Left ventricle myocardium inferior (tissue), 1 donor: ENCODE measurements around the gene SMIM1. TPM values are rescaled to one million over a fixed set of nuclear protein-coding genes. Genes with fewer than 3 reads are reported as not detected.

Source experiments
- DNase-seq: peaks from one replicate; pipeline ENCODE4 v3.0.0-alpha.2; 2020
- H3K27ac ChIP-seq: fragments of 200-600 bp; replicated peaks from 2 replicates; pipeline ENCODE4 v1.8.0; 2021
- H3K27me3 ChIP-seq: fragments of 200-600 bp; 2 replicates; pipeline ENCODE4 v1.8.0; 2021; ENCODE audit warnings: low read depth
- H3K36me3 ChIP-seq: fragments of 200-600 bp; 2 replicates; pipeline ENCODE4 v1.8.0; 2021
- H3K4me1 ChIP-seq: fragments of 200-600 bp; 2 replicates; pipeline ENCODE4 v1.8.0; 2021
- H3K4me3 ChIP-seq: fragments of 200-600 bp; 2 replicates; pipeline ENCODE4 v1.8.0; 2021; ENCODE audit warnings: mild to moderate bottlenecking, moderate library complexity
- H3K9me3 ChIP-seq: fragments of 200-600 bp; replicated peaks from 2 replicates; pipeline ENCODE4 v1.8.0; 2021
- CTCF ChIP-seq: fragments of 200-600 bp; IDR thresholded peaks from 2 replicates; pipeline ENCODE4 v1.8.0; 2021; ENCODE audit warnings: antibody characterized with exemption, mild to moderate bottlenecking, borderline replicate concordance
- intact Hi-C: fragments of 100-400 bp; cut with micrococcal nuclease; formaldehyde crosslinking; loops from one replicate; pipeline ENCODE4 v1.11.0; 2022
- total RNA-seq: library from RNA; stranded (reverse); fragmentation: NEBNext Ultra II Directional; extraction: Animal tissue kit (Norgen Biotek cat#: 25700); gene quantifications from one replicate; pipeline ENCODE4 v1.2.1, GENCODE V29; 2021
- donor health status: DM: no; HTN: yes; CAD: no; lungs with severe emphysema.

SMIM1 gene
- total RNA-seq, 1 donor from 2014 or later: 13.9 TPM

- intact Hi-C loops: no loop called here
- Histone ChIP-seq H3K4me3 (no peak overlapping the region), H3K27ac (no peak overlapping the region), H3K36me3 (no peaks in the 10 kb centered on the region), H3K4me1 (no peaks in the 10 kb centered on the region), H3K27me3 (peaks cover 81% of the 10 kb centered on the region), H3K9me3 (peaks cover 8% of the 10 kb centered on the region)
- TF ChIP-seq CTCF: no peak
- no peak for DNase-seq
These were observed 9.7 kb upstream of the SMIM1 start for GRCh38 chr1:3762873-3763228.

- TF ChIP-seq CTCF: no peak
- Histone ChIP-seq H3K4me3 (no peak overlapping the region), H3K9me3 (peaks cover 8% of the 10 kb centered on the region), H3K4me1 (no peaks in the 10 kb centered on the region), H3K27me3 (peaks cover 75% of the 10 kb centered on the region), H3K27ac (no peak overlapping the region), H3K36me3 (no peaks in the 10 kb centered on the region)
- intact Hi-C loops: no loop called here
- DNase-seq: no peak
These were observed 9.0 kb upstream of the SMIM1 start for GRCh38 chr1:3763351-3764125.

DNA sequence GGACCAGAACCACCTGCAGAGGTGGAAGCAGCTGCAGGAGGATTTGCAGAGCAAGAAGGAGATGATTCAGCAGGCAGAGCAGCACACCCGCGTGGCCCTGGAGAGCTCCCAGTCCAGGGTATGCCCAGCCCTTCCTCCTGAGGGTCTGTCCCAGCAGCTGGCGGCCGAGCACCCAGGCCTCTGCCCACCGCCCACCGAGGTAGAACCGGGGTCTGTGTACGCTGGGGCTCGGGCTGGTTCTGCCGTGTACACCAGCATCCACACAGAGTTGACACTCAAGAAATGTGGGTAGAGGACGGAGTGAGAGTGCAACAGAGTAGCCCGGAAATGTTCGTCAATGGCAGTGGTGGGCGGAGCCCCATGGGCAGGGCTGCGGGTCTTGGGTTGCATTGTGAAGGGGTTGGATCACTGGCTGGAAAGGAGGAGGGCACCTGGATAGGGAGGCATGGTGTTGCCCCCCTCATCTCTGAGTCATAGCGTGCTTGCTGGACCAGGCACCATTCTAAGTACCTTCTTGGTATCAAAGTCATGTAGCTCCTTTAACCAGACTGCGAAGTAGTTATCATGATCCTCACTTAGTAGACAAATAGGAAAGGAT is 5.1 kb upstream of the SMIM1 start:
- H3K4me1 ChIP-seq: peaks cover 15% of the 10 kb centered on the region
- no peaks in the 10 kb centered on the region for H3K9me3 ChIP-seq
- intact Hi-C loops: no loop called here
- no peak overlapping the region for H3K27ac ChIP-seq
- DNase-seq: no peak
- no peaks in the 10 kb centered on the region for H3K36me3 ChIP-seq
- no peak for TF ChIP-seq CTCF
- peaks cover 46% of the 10 kb centered on the region for H3K27me3 ChIP-seq
- no peak overlapping the region for H3K4me3 ChIP-seq

GRCh38 chr1:3768811-3769390 is 3.6 kb upstream of the SMIM1 start:
- Histone ChIP-seq H3K36me3 (no peaks in the 10 kb centered on the region), H3K4me1 (peaks cover 28% of the 10 kb centered on the region), H3K9me3 (no peaks in the 10 kb centered on the region), H3K4me3 (no peak overlapping the region), H3K27ac (no peak overlapping the region), H3K27me3 (peaks cover 38% of the 10 kb centered on the region)
- no peak for TF ChIP-seq CTCF
- DNase-seq: no peak
- intact Hi-C loops: no loop called here

DNA sequence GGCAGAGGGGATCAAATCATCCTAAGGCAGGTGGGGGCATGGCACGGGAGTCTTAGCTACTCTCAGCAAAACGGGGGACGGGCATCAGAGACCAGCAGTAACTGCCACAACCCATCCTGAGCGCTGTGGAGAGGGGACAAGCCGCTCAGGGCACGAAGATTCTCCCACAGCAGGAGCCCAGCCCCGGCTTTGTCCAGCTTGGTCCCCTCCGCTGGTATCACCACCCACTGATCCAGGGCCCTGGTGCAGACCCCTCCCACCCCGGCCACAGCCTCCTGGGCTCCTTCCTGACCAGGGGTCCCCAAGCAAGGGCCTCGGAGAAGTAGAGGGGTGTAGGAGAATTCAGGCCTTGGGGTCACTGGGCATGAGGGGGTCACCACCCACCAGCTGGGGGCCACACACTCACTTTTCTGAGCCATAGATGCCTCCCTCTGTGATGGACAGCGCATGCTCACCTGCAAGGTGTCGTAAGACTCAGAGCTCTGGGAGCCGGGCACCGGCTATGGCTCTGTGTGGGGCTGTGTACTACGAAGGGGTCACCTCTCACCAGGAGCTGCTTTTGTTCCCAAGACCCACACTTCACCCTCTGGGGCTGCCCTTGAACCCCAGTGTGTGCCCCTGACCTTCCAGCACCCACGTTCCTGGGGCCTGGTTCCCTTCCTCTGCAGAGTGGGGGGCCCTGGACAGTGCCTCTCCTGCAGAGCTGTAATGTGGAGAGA is 2.3 kb upstream of the SMIM1 start:
- no peak overlapping the region for H3K27ac ChIP-seq
- no peak for TF ChIP-seq CTCF
- intact Hi-C loops: no loop called here
- peaks cover 41% of the 10 kb centered on the region for H3K4me1 ChIP-seq
- no peak for DNase-seq
- peaks cover 32% of the 10 kb centered on the region for H3K27me3 ChIP-seq
- no peak overlapping the region for H3K4me3 ChIP-seq
- no peaks in the 10 kb centered on the region for H3K36me3 ChIP-seq
- H3K9me3 ChIP-seq: no peaks in the 10 kb centered on the region
